Measurements from ENCODE around the gene PECR. TPM values are rescaled to one million over a fixed set of nuclear protein-coding genes. Genes with fewer than 3 reads are reported as not detected.

Gene PECR
- total RNA-seq, 1 donor: 10.1 TPM

DNA sequence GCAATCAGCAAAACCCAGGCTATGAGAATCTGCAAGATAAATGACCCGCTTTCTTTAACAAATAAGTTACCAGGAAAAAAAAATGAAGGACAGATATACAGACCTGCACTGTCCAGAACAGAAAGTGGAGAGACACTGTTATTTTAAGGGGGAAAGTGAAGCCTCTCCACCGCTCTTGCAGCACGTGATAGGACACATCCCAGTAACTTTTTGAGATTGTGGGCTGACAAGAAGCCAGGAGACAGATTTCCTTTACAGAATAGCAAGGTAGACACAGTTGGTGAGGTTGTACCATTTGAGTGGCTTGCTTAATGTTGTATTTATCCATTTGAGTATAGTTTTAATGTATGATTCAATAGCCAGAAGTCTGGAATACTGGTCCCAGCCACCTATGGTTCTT lies 13.1 kb upstream of the PECR start:
- Histone ChIP-seq H3K27ac (ENCODE audit: low read depth, low read length) (no peak overlapping the region), H2AFZ (ENCODE audit: low read length) (no peak overlapping the region), H4K20me1 (ENCODE audit: insufficient read depth, low read length) (no peaks in the 10 kb centered on the region), H3K4me3 (ENCODE audit: insufficient read depth, low read length) (no peak overlapping the region), H3K79me2 (ENCODE audit: insufficient read depth, low read length) (no peaks in the 10 kb centered on the region), H3K27me3 (ENCODE audit: insufficient read depth, low read length) (peaks cover 3% of the 10 kb centered on the region), H3K4me1 (ENCODE audit: insufficient read depth, low read length) (peaks cover 8% of the 10 kb centered on the region), H3K4me2 (ENCODE audit: insufficient read depth, low read length) (no peak overlapping the region), H3K9me3 (ENCODE audit: low read depth, low read length) (no peaks in the 10 kb centered on the region), H3K36me3 (ENCODE audit: insufficient read depth, low read length) (no peaks in the 10 kb centered on the region)
- no peak for DNase-seq (ENCODE audit: insufficient read length, low spot score, missing footprints)
- TF ChIP-seq, protein P1, sequence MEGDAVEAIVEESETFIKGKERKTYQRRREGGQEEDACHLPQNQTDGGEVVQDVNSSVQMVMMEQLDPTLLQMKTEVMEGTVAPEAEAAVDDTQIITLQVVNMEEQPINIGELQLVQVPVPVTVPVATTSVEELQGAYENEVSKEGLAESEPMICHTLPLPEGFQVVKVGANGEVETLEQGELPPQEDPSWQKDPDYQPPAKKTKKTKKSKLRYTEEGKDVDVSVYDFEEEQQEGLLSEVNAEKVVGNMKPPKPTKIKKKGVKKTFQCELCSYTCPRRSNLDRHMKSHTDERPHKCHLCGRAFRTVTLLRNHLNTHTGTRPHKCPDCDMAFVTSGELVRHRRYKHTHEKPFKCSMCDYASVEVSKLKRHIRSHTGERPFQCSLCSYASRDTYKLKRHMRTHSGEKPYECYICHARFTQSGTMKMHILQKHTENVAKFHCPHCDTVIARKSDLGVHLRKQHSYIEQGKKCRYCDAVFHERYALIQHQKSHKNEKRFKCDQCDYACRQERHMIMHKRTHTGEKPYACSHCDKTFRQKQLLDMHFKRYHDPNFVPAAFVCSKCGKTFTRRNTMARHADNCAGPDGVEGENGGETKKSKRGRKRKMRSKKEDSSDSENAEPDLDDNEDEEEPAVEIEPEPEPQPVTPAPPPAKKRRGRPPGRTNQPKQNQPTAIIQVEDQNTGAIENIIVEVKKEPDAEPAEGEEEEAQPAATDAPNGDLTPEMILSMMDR (IDR thresholded peaks at IDR 0.05; ENCODE audit: extremely low read depth, low read depth, low read length): no peak

DNA sequence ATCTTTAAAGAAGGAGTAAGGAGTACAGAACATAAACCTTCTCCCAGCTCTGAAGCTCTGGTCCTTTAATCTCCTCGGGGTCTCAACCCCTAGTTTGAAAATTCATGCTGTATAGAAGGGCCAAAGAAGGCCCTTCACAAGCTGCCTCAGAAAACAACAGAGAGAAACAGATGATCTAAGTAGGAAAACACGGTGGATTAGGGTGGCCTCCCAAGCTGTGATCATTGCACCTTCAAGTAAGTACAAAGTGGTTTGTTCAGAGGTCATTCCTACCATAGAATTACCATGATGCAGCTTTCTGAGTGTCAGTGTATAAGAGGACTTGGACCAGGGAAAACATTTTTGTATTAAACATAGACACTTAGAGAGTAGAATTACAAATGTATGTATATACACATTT lies 11.0 kb upstream of the PECR start:
- no peaks in the 10 kb centered on the region for H3K9me3 ChIP-seq (ENCODE audit: low read depth, low read length)
- no peaks in the 10 kb centered on the region for H3K36me3 ChIP-seq (ENCODE audit: insufficient read depth, low read length)
- no peak overlapping the region for H2AFZ ChIP-seq (ENCODE audit: low read length)
- H3K4me1 ChIP-seq (ENCODE audit: insufficient read depth, low read length): peaks cover 8% of the 10 kb centered on the region
- no peak overlapping the region for H3K4me2 ChIP-seq (ENCODE audit: insufficient read depth, low read length)
- TF ChIP-seq, protein P1 (IDR thresholded peaks at IDR 0.05; ENCODE audit: extremely low read depth, low read depth, low read length): no peak
- no peak overlapping the region for H3K4me3 ChIP-seq (ENCODE audit: insufficient read depth, low read length)
- no peaks in the 10 kb centered on the region for H3K79me2 ChIP-seq (ENCODE audit: insufficient read depth, low read length)
- peaks cover 3% of the 10 kb centered on the region for H3K27me3 ChIP-seq (ENCODE audit: insufficient read depth, low read length)
- H3K27ac ChIP-seq (ENCODE audit: low read depth, low read length): no peak overlapping the region
- no peaks in the 10 kb centered on the region for H4K20me1 ChIP-seq (ENCODE audit: insufficient read depth, low read length)
- no peak for DNase-seq (ENCODE audit: insufficient read length, low spot score, missing footprints)

DNA sequence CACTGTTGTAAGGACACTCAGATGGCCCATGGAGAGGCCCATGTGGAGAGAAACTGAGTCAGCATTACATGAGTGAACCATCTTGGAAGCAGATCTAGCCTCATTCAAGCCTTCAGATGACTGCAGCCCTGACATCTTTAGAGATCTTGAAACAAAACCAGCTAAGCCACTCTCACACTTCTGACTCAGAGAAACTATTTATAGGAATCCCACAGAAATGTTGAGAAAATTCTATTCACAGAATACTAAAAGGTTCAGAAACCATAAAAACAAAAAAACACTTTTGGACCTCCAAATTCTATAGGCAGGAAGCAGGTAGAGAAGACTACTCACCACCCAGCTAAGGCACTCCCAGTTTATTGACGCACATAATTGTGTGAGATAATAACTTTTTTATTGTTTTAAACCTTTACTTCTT lies 8.8 kb upstream of the PECR start:
- TF ChIP-seq, protein P1 (IDR thresholded peaks at IDR 0.05; ENCODE audit: extremely low read depth, low read depth, low read length): no peak
- peak; percentile 65 for DNase-seq (ENCODE audit: insufficient read length, low spot score, missing footprints)
- Histone ChIP-seq H3K27ac (ENCODE audit: low read depth, low read length) (peak overlapping the region; percentile 9), H3K36me3 (ENCODE audit: insufficient read depth, low read length) (no peaks in the 10 kb centered on the region), H4K20me1 (ENCODE audit: insufficient read depth, low read length) (no peaks in the 10 kb centered on the region), H3K79me2 (ENCODE audit: insufficient read depth, low read length) (no peaks in the 10 kb centered on the region), H3K4me3 (ENCODE audit: insufficient read depth, low read length) (no peak overlapping the region), H3K4me2 (ENCODE audit: insufficient read depth, low read length) (no peak overlapping the region), H2AFZ (ENCODE audit: low read length) (no peak overlapping the region), H3K9me3 (ENCODE audit: low read depth, low read length) (no peaks in the 10 kb centered on the region), H3K27me3 (ENCODE audit: insufficient read depth, low read length) (no peaks in the 10 kb centered on the region), H3K4me1 (ENCODE audit: insufficient read depth, low read length) (peaks cover 8% of the 10 kb centered on the region)

DNA sequence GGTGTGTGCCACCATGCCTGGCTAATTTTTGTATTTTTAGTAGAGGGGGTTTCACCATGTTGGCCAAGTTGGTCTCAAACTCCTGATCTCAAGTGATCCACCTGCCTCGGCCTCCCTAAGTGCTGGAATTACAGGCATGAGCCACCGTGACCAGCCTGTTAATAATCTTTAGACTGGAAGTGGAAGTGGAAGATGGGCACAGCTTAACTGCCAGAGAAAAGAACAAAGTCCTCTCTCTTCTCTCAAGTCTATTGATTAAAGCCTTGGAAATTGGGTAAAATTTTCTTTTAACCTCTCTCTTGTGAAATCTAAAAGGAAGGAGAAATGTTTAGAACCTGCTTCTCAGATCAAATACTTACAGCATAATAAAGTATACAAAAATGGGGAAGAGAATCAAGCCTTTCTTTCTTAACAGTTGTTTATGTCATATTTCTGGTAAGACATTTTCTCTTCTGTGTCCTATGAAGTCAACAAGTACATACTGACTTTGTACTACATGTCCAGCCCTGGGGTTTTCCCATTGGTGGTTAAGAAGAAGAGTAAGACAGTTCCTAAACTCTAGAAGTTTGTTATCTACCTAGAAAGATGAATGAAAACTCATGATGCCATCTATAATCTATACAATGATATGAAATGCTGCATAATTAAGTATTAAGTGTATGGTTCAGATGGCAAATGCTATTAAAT lies 4.7 kb upstream of the PECR start:
- H3K36me3 ChIP-seq (ENCODE audit: insufficient read depth, low read length): no peaks in the 10 kb centered on the region
- no peak overlapping the region for H3K4me3 ChIP-seq (ENCODE audit: insufficient read depth, low read length)
- DNase-seq (ENCODE audit: insufficient read length, low spot score, missing footprints): no peak
- H3K79me2 ChIP-seq (ENCODE audit: insufficient read depth, low read length): no peaks in the 10 kb centered on the region
- H4K20me1 ChIP-seq (ENCODE audit: insufficient read depth, low read length): no peaks in the 10 kb centered on the region
- no peak overlapping the region for H3K4me2 ChIP-seq (ENCODE audit: insufficient read depth, low read length)
- H3K27me3 ChIP-seq (ENCODE audit: insufficient read depth, low read length): no peaks in the 10 kb centered on the region
- no peak overlapping the region for H3K27ac ChIP-seq (ENCODE audit: low read depth, low read length)
- no peaks in the 10 kb centered on the region for H3K9me3 ChIP-seq (ENCODE audit: low read depth, low read length)
- no peak overlapping the region for H2AFZ ChIP-seq (ENCODE audit: low read length)
- H3K4me1 ChIP-seq (ENCODE audit: insufficient read depth, low read length): peaks cover 15% of the 10 kb centered on the region
- TF ChIP-seq, protein P1 (IDR thresholded peaks at IDR 0.05; ENCODE audit: extremely low read depth, low read depth, low read length): no peak
